Measurements from ENCODE around the gene CLBA1.

DNA sequence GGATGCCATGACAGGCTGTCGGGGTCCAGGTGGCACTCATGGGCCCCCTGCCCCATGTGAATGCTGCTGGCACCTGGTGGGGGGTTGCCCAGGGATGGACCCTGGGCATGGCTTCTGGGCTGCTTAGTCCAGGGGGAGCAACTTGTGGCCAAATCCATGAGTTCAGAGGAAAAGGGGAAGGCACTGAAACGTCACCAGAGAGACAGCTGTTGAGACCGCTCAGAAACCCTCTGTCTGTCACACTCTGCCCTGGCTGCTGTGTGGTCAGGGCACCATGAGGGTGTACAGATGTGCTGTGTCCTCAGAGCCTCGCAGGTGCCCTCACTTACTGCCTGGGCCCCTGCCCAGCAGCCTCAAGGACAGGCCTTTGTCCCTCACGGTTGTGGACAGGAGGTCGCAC lies 9.4 kb downstream of the CLBA1 start:
- TF ChIP-seq CTCF (IDR thresholded peaks at IDR 0.05) (no peak), POLR2A (IDR thresholded peaks at IDR 0.05) (no peak)

All from heart left ventricle (tissue), 13 donors.